GM12878 (cell line): Measurements from ENCODE around the gene DYNC1I1. TPM values are rescaled to one million over a fixed set of nuclear protein-coding genes. Genes with fewer than 3 reads are reported as not detected.

Experiments
- ATAC-seq: fragments of 200-7000 bp; cut with Tn5 transposase; 3 replicates; pipeline ENCODE4 v1.9.1; 2020; ENCODE audit warnings: mild to moderate bottlenecking, moderate library complexity
- BruUV-seq: library from RNA; stranded (reverse); fragments of 400-500 nt; replicated peaks from 2 replicates; lab custom pipeline; 2021; lab: Mats Ljungman, UMichigan
- CTCF ChIA-PET: fragments of 300-600 bp; sonication (Branson Sonifier 250); formaldehyde crosslinking; extraction: SDS; loops from one replicate; lab custom pipeline; 2021; ENCODE audit warnings: inconsistent platforms; lab: Yijun Ruan, JAX
- POLR2A ChIA-PET: fragments of 350-600 bp; formaldehyde crosslinking; extraction: SDS; loops from one replicate; lab custom pipeline; 2021; ENCODE audit warnings: inconsistent platforms; lab: Charles Lee
- RAD21 ChIA-PET: fragments of 300-600 bp; sonication (Branson Sonifier 250); formaldehyde crosslinking; loops from one replicate; lab custom pipeline; 2023; ENCODE audit warnings: antibody characterized with exemption; ENCODE audit not compliant: unreplicated experiment; lab: Charles Lee
- SMC1A ChIA-PET: fragments of 300-600 bp; sonication (Branson Sonifier 250); formaldehyde crosslinking; loops from one replicate; lab custom pipeline; 2023; ENCODE audit not compliant: unreplicated experiment, uncharacterized antibody; lab: Charles Lee
- DNase-seq: peaks from one replicate; pipeline ENCODE4 v3.0.0-alpha.2; 2011; ENCODE audit warnings: low read depth, low spot score
- FAIRE-seq: peaks from 3 replicates; lab custom pipeline; 2011; peaks lifted over from hg19 to GRCh38; lab: Jason Lieb, UNC
- H2AFZ ChIP-seq: 2 replicates; pipeline ENCODE4 v1.6.0; 2011; ENCODE audit warnings: low read depth, low read length, control low read depth; ENCODE audit not compliant: control insufficient read depth
- H3K27ac ChIP-seq: 2 replicates; pipeline ENCODE4 v1.5.1; 2011; ENCODE audit warnings: control low read depth; ENCODE audit not compliant: control insufficient read depth, insufficient read depth
- H3K27me3 ChIP-seq, 2 experiments: replicated peaks in 1 of 2; 2 replicates each; pipeline versions ENCODE4 v1.6.0 to v1.6.1; 2011; ENCODE audit warnings: low read length in 1 of 2; ENCODE audit not compliant: control insufficient read depth in 2 of 2, insufficient read depth in 2 of 2
- H3K36me3 ChIP-seq, 2 experiments: 2 replicates each; pipeline ENCODE4 v1.5.1; 2011; ENCODE audit warnings: low read length in 1 of 2; ENCODE audit not compliant: control insufficient read depth in 2 of 2, insufficient read depth in 2 of 2
- H3K4me1 ChIP-seq: 2 replicates; pipeline ENCODE4 v1.6.1; 2011; ENCODE audit warnings: mild to moderate bottlenecking, low read length, moderate library complexity, mixed read lengths; ENCODE audit not compliant: control insufficient read depth, insufficient read depth
- H3K4me2 ChIP-seq: 2 replicates; pipeline ENCODE4 v1.6.0; 2011; ENCODE audit warnings: control low read depth; ENCODE audit not compliant: control insufficient read depth, insufficient read depth
- H3K4me3 ChIP-seq: fragments of 200-600 bp; sonication (generic); 2 replicates; pipeline ENCODE4 v1.5.1; 2016
- H3K79me2 ChIP-seq: 2 replicates; pipeline ENCODE4 v1.6.0; 2011; ENCODE audit warnings: low read length; ENCODE audit not compliant: control insufficient read depth, insufficient read depth
- H3K9ac ChIP-seq: 2 replicates; pipeline ENCODE4 v1.8.0; 2011; ENCODE audit warnings: low read length, control low read depth, mixed read lengths; ENCODE audit not compliant: control insufficient read depth, insufficient read depth
- H3K9me3 ChIP-seq: replicated peaks from 3 replicates; pipeline ENCODE4 v1.5.1; 2011; ENCODE audit warnings: mild to moderate bottlenecking, low read length; ENCODE audit not compliant: control insufficient read depth, insufficient read depth
- H4K20me1 ChIP-seq: 2 replicates; pipeline ENCODE4 v1.6.0; 2011; ENCODE audit not compliant: control insufficient read depth, insufficient read depth
- BACH1 ChIP-seq: fragments of 450-650 bp; IDR thresholded peaks from 2 replicates; pipeline ENCODE4 v1.6.1; 2017; ENCODE audit warnings: mild to moderate bottlenecking, borderline replicate concordance
- CREM ChIP-seq: IDR thresholded peaks from 2 replicates; pipeline ENCODE4 v1.6.1; 2014; ENCODE audit warnings: antibody characterized with exemption, low read depth
- HDGF ChIP-seq: fragments of 450-650 bp; IDR thresholded peaks from 2 replicates; pipeline ENCODE4 v1.6.1; 2016; ENCODE audit warnings: antibody characterized with exemption
- IKZF1 ChIP-seq: fragments of 450-650 bp; conservative IDR thresholded peaks from 2 replicates; pipeline ENCODE4 v1.6.1; 2017; ENCODE audit warnings: antibody characterized with exemption, mild to moderate bottlenecking
- MXI1 ChIP-seq: fragments of 150-350 bp; IDR thresholded peaks from 2 replicates; pipeline ENCODE4 v1.6.1; 2011; ENCODE audit warnings: low read depth, mild to moderate bottlenecking, inconsistent platforms, low read length, improper control_type of control experiment
- POU2F2 ChIP-seq: IDR thresholded peaks from 3 replicates; pipeline ENCODE4 v1.6.1; 2011; ENCODE audit warnings: low read depth, mild to moderate bottlenecking, low read length, borderline replicate concordance
- RAD51 ChIP-seq: fragments of 450-650 bp; IDR thresholded peaks from 2 replicates; pipeline ENCODE4 v1.6.1; 2016; ENCODE audit warnings: moderate library complexity, mild to moderate bottlenecking, inconsistent platforms
- STAT3 ChIP-seq: IDR thresholded peaks from 2 replicates; pipeline ENCODE4 v1.6.1; 2011; ENCODE audit warnings: low read depth, low read length, improper control_type of control experiment
- ZNF384 ChIP-seq: IDR thresholded peaks from 2 replicates; pipeline ENCODE4 v1.6.1; 2012; ENCODE audit warnings: low read depth, mild to moderate bottlenecking, low read length, improper control_type of control experiment, borderline replicate concordance
- ZSCAN29 ChIP-seq: fragments of 450-650 bp; IDR thresholded peaks from 2 replicates; pipeline ENCODE4 v1.6.1; 2017; ENCODE audit warnings: mild to moderate bottlenecking, moderate library complexity
- WGBS: methylation state at CpG from one replicate; pipeline ENCODE4 v1.1.6; 2016; ENCODE audit warnings: low lambda C conversion rate; ENCODE audit not compliant: insufficient replicate concordance, insufficient coverage; ENCODE audit errors: missing lambda C conversion rate; 5-methylcytosine and 5-hydroxymethylcytosine counted together
- in situ Hi-C: fragments of 300-500 bp; cut with MboI; formaldehyde crosslinking; loops from 9 replicates; pipeline ENCODE4 v1.14.3; 2018; ENCODE audit warnings: mixed read lengths
- intact Hi-C: fragments of 100-400 bp; cut with micrococcal nuclease; formaldehyde crosslinking; loops from one replicate; pipeline ENCODE4 v1.14.2; 2022; ENCODE audit not compliant: unreplicated experiment
- polyA plus RNA-seq, 11 experiments: library from polyadenylated mRNA; depleted of rRNA in 4 of 11; unstranded in 6 of 11; stranded (reverse) in 5 of 11; fragments of >200 nt; fragmentation: Nextera tagmentation in 4 of 11; fragmentation: Illumina TruSeq in 1 of 11; extraction: Ambion mirVana in 4 of 11; extraction: Trizol in 1 of 11; gene quantifications; 1 replicate in 1 of 11; 2 replicates in 10 of 11; pipeline versions ENCODE4 v1.2.1 to v1.2.3, GENCODE V29; 2011 to 2016; ENCODE audit warnings: inconsistent platforms in 2 of 11, missing spikeins in 2 of 11, low read depth in 1 of 11
- total RNA-seq, 4 experiments: library from RNA; depleted of rRNA in 3 of 4; stranded (reverse); fragments of >200 nt in 3 of 4; fragmentation: Illumina TruSeq in 1 of 4; extraction: Trizol in 1 of 4; gene quantifications; 2 replicates each; pipeline versions ENCODE4 v1.2.1 to v1.2.3, GENCODE V29; 2013 to 2021
- TF ChIP-seq, protein P1 (sequence below): IDR thresholded peaks from 2 replicates; pipeline ENCODE4 v1.6.1; 2011; ENCODE audit warnings: mild to moderate bottlenecking, low read depth, low read length, moderate library complexity; ENCODE audit not compliant: insufficient replicate concordance
- TF ChIP-seq, protein P2 (sequence below): IDR thresholded peaks from 2 replicates; pipeline ENCODE4 v1.6.1; 2012; ENCODE audit warnings: low read depth, low read length, improper control_type of control experiment
- TF ChIP-seq, protein P3 (sequence below): fragments of 450-650 bp; formaldehyde crosslinking; IDR thresholded peaks from 2 replicates; pipeline ENCODE4 v1.5.0; 2022; ENCODE audit warnings: mild to moderate bottlenecking, missing genetic modification characterization

Gene DYNC1I1
- total and polyA plus RNA-seq, 10 of the 15 experiments (the other 5 are each of a cell fraction or from before 2014, with no cell fraction given) = 0.05 to 0.91 (median 0.14) TPM; not detected in 3

GRCh38 chr7:96089511-96089910 is 317.2 kb downstream of the DYNC1I1 start:
- FAIRE-seq (no peak), ATAC-seq (no peak), DNase-seq (no peak)
- TF ChIP-seq IKZF1 (no peak), MXI1 (no peak), RAD51 (no peak), STAT3 (no peak)
- TF ChIP-seq, protein P1, sequence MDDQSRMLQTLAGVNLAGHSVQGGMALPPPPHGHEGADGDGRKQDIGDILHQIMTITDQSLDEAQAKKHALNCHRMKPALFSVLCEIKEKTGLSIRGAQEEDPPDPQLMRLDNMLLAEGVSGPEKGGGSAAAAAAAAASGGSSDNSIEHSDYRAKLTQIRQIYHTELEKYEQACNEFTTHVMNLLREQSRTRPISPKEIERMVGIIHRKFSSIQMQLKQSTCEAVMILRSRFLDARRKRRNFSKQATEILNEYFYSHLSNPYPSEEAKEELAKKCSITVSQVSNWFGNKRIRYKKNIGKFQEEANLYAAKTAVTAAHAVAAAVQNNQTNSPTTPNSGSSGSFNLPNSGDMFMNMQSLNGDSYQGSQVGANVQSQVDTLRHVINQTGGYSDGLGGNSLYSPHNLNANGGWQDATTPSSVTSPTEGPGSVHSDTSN = no peak
- no peak overlapping the region for H2AFZ ChIP-seq
- ChIA-PET RAD21 (no interaction called here), CTCF (interaction anchor here (1.0 kb wide), 1 partner anchor 13 kb away, joined by 4 read pairs; no protein-coding TSS in a partner anchor), POLR2A (no interaction called here), SMC1A (no interaction called here)
- no peaks in the 10 kb centered on the region for H3K4me1 ChIP-seq
- BruUV-seq = no TSS peak
- no peaks in the 10 kb centered on the region for H4K20me1 ChIP-seq
- no peaks in the 10 kb centered on the region for H3K36me3 ChIP-seq
- no peak overlapping the region for H3K27ac ChIP-seq
- no peak overlapping the region for H3K9ac ChIP-seq
- in situ Hi-C loops (no loop called here), intact Hi-C loops (no loop called here)
- H3K79me2 ChIP-seq = no peaks in the 10 kb centered on the region
- no peak overlapping the region for H3K4me3 ChIP-seq
- no peaks in the 10 kb centered on the region for H3K9me3 ChIP-seq
- no peak overlapping the region for H3K4me2 ChIP-seq
- no peaks in the 10 kb centered on the region for H3K27me3 ChIP-seq
- WGBS = 37% methylated on average over 3 of the region's 3 CpGs

- Histone ChIP-seq H3K9me3 (no peaks in the 10 kb centered on the region), H3K27me3 (no peaks in the 10 kb centered on the region), H3K27ac (no peak overlapping the region), H3K4me2 (no peak overlapping the region), H3K4me3 (no peak overlapping the region), H4K20me1 (no peaks in the 10 kb centered on the region), H3K36me3 (no peaks in the 10 kb centered on the region), H2AFZ (no peak overlapping the region), H3K79me2 (no peaks in the 10 kb centered on the region), H3K9ac (no peak overlapping the region), H3K4me1 (no peaks in the 10 kb centered on the region)
- intact Hi-C loops (no loop called here), in situ Hi-C loops (no loop called here)
- no peak for DNase-seq
- SMC1A ChIA-PET = no interaction called here
- no peak for FAIRE-seq
- POLR2A ChIA-PET = no interaction called here
- CTCF ChIA-PET = no interaction called here
- no peak for ATAC-seq
- 47% methylated on average over 6 of the region's 6 CpGs for WGBS
- RAD21 ChIA-PET = no interaction called here
- no TSS peak for BruUV-seq
- TF ChIP-seq ZNF384 = no peak
- no peak for TF ChIP-seq HDGF
- no peak for TF ChIP-seq ZSCAN29
- TF ChIP-seq BACH1 = no peak
- TF ChIP-seq, protein P2, sequence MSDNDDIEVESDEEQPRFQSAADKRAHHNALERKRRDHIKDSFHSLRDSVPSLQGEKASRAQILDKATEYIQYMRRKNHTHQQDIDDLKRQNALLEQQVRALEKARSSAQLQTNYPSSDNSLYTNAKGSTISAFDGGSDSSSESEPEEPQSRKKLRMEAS = no peak
- TF ChIP-seq POU2F2 = no peak
- TF ChIP-seq, protein P3, sequence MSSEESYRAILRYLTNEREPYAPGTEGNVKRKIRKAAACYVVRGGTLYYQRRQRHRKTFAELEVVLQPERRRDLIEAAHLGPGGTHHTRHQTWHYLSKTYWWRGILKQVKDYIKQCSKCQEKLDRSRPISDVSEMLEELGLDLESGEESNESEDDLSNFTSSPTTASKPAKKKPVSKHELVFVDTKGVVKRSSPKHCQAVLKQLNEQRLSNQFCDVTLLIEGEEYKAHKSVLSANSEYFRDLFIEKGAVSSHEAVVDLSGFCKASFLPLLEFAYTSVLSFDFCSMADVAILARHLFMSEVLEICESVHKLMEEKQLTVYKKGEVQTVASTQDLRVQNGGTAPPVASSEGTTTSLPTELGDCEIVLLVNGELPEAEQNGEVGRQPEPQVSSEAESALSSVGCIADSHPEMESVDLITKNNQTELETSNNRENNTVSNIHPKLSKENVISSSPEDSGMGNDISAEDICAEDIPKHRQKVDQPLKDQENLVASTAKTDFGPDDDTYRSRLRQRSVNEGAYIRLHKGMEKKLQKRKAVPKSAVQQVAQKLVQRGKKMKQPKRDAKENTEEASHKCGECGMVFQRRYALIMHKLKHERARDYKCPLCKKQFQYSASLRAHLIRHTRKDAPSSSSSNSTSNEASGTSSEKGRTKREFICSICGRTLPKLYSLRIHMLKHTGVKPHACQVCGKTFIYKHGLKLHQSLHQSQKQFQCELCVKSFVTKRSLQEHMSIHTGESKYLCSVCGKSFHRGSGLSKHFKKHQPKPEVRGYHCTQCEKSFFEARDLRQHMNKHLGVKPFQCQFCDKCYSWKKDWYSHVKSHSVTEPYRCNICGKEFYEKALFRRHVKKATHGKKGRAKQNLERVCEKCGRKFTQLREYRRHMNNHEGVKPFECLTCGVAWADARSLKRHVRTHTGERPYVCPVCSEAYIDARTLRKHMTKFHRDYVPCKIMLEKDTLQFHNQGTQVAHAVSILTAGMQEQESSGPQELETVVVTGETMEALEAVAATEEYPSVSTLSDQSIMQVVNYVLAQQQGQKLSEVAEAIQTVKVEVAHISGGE (CRISPR knock-in tag) = no peak
- no peak for TF ChIP-seq CREM
These were observed 318.4 kb downstream of the DYNC1I1 start for GRCh38 chr7:96090756-96091155.
